ENCODE measurements around the gene TMF1.

- TF ChIP-seq GATA3 (IDR thresholded peaks at IDR 0.05; ENCODE audit: low read depth, low read length) (no peak), GATA2 (IDR thresholded peaks at IDR 0.05; ENCODE audit: low read depth, low read length) (no peak)
Measured at GRCh38 chr3:68997887-68998286, 54.2 kb downstream of the TMF1 start.
